Esophagus squamous epithelium (tissue), 5 donors: Measurements from ENCODE around the gene FAM98B. TPM values are rescaled to one million over a fixed set of nuclear protein-coding genes. Genes with fewer than 3 reads are reported as not detected.

Source experiments
- DNase-seq: peaks from one replicate; lab custom pipeline; 2025; lab: John Stamatoyannopoulos, UW
- H3K27ac ChIP-seq, 4 donors: fragments of 200-600 bp; sonication (generic); one replicate each; pipeline ENCODE4 v1.5.1; 2016 to 2019; ENCODE audit warnings: mild to moderate bottlenecking in 1 of 4
- H3K27me3 ChIP-seq, 4 donors: fragments of 200-600 bp; sonication (generic); 1 replicate in 3 of 4; 2 replicates in 1 of 4; pipeline versions ENCODE4 v1.5.1 to v1.6.0; 2017 to 2021; ENCODE audit warnings: antibody characterized with exemption in 1 of 4
- H3K36me3 ChIP-seq, 3 donors: fragments of 200-600 bp; sonication (generic); one replicate each; pipeline ENCODE4 v1.5.1; 2016 to 2019
- H3K4me1 ChIP-seq, 3 donors: fragments of 200-600 bp; sonication (generic); one replicate each; pipeline ENCODE4 v1.5.1; 2017 to 2019
- H3K4me3 ChIP-seq, 4 donors: fragments of 200-600 bp; sonication (generic); 1 replicate in 3 of 4; 2 replicates in 1 of 4; pipeline ENCODE4 v1.5.1; 2016 to 2019; ENCODE audit warnings: mild to moderate bottlenecking in 2 of 4, moderate library complexity in 1 of 4
- H3K9me3 ChIP-seq, 3 donors: fragments of 200-600 bp; sonication (generic); one replicate each; pipeline ENCODE4 v1.5.1; 2016 to 2019
- CTCF ChIP-seq, 6 experiments: fragments of 450-650 bp in 4 of 6; fragments of 200-600 bp in 2 of 6; sonication (generic) in 2 of 6; IDR thresholded peaks; one replicate each; pipeline ENCODE4 v1.5.1; 2016 to 2019; ENCODE audit warnings: antibody characterized with exemption in 6 of 6, mild to moderate bottlenecking in 4 of 6, moderate library complexity in 4 of 6
- POLR2A ChIP-seq, 4 donors: fragments of 450-650 bp; IDR thresholded peaks; one replicate each; pipeline ENCODE4 v1.6.1; 2017; ENCODE audit warnings: antibody characterized with exemption in 4 of 4, mild to moderate bottlenecking in 4 of 4, moderate library complexity in 3 of 4
- WGBS, 2 donors: methylation state at CpG; one replicate each; pipeline ENCODE4 v1.1.5; 2018; 5-methylcytosine and 5-hydroxymethylcytosine counted together
- intact Hi-C: fragments of 100-400 bp; cut with DNase I; formaldehyde crosslinking; loops from one replicate; pipeline ENCODE4 v1.15.0; 2022
- total RNA-seq, 4 donors: library from RNA; depleted of rRNA; stranded (reverse); fragments of >200 nt; gene quantifications; one replicate each; pipeline ENCODE4 v1.1.0, GENCODE V29; 2016
- donor health status: DM: yes; HTN: yes; CAD: no.

FAM98B gene
- total RNA-seq, 4 donors from 2014 or later = 5.6 to 10.9 (median 7.1) TPM

DNA sequence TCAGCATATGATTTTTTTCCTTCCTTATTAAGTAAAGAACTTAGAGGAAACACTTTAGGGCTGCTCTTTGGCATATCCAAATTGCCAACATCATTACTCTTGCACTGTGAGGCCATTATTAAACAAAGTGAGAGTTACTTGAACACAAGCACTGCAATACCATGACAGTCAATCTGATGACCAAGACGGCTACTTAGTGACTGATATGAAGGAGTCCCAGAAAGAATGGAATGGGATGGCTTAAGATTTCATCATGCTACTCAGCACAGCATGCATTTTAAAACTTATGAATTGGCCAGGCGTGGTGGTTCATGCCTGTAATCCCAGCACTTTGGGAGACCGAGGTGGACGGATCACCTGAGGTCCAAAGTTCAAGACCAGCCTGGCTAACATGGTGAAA is 55.2 kb downstream of the FAM98B start:
- Histone ChIP-seq H3K9me3 (no peaks in the 10 kb centered on the region), H3K4me1 (no peaks in the 10 kb centered on the region), H3K27me3 (peaks cover 0 to 23% (median 0%) of the 10 kb centered on the region in 4 donors), H3K36me3 (peaks cover 0 to 47% (median 0%) of the 10 kb centered on the region in 3 donors), H3K4me3 (no peak overlapping the region), H3K27ac (no peak overlapping the region)
- intact Hi-C loops = no loop called here
- no peak for DNase-seq
- TF ChIP-seq POLR2A (IDR thresholded peaks at IDR 0.05) = no peak
- TF ChIP-seq CTCF (IDR thresholded peaks at IDR 0.05) = no peak
- WGBS, 2 donors = 86 to 96% methylated on average over 3 to 4 of the region's 4 CpGs

GRCh38 chr15:38512901-38513300 is 59.0 kb downstream of the FAM98B start:
- Histone ChIP-seq H3K36me3 (peaks cover 0 to 51% (median 0%) of the 10 kb centered on the region in 3 donors), H3K4me3 (no peak overlapping the region), H3K27me3 (peaks cover 0 to 23% (median 2%) of the 10 kb centered on the region in 4 donors), H3K9me3 (no peaks in the 10 kb centered on the region), H3K4me1 (no peaks in the 10 kb centered on the region), H3K27ac (no peak overlapping the region)
- DNase-seq = no peak
- intact Hi-C loops = no loop called here
- no peak for TF ChIP-seq POLR2A (IDR thresholded peaks at IDR 0.05)
- TF ChIP-seq CTCF (IDR thresholded peaks at IDR 0.05) = no peak
- 100% methylated on average over 1 of the region's 1 CpG; no CpG with 5 or more reads in 1 of the 2 donors for WGBS, 2 donors

- Histone ChIP-seq H3K4me3 (no peak overlapping the region), H3K9me3 (no peaks in the 10 kb centered on the region), H3K27me3 (peaks cover 0 to 23% (median 2%) of the 10 kb centered on the region in 4 donors), H3K36me3 (peaks cover 0 to 60% (median 0%) of the 10 kb centered on the region in 3 donors), H3K27ac (no peak overlapping the region), H3K4me1 (no peaks in the 10 kb centered on the region)
- no peak for DNase-seq
- TF ChIP-seq POLR2A (IDR thresholded peaks at IDR 0.05) (no peak), CTCF (IDR thresholded peaks at IDR 0.05) (no peak)
- WGBS, 2 donors = 73 to 77% methylated on average over 1 to 2 of the region's 2 CpGs
- intact Hi-C loops = no loop called here
Measured at GRCh38 chr15:38514601-38515000, 60.7 kb downstream of the FAM98B start.

DNA sequence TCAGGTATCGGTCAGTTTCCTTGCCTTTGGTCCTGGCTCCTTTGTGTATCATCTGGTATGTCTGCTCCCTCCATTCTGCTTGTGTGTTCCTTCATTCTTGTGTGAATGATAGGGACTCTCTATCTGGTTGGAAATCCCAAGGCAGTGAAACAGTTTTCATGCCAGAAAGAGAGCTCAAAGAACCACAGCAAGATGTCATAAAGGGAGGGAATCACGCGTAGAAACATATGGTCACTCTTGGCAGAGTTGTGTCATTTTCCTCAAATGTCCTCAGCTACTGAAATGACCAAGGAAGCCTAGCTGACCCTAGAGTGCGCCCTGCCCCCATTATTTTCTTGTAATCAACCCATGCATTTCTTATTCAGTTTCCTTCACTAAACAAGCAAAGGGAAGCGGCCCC is 62.7 kb downstream of the FAM98B start:
- Histone ChIP-seq H3K4me3 (no peak overlapping the region), H3K27me3 (peaks cover 0 to 17% (median 2%) of the 10 kb centered on the region in 4 donors), H3K36me3 (peaks cover 0 to 44% (median 0%) of the 10 kb centered on the region in 3 donors), H3K9me3 (no peaks in the 10 kb centered on the region), H3K4me1 (no peaks in the 10 kb centered on the region), H3K27ac (no peak overlapping the region)
- no peak for TF ChIP-seq CTCF (IDR thresholded peaks at IDR 0.05)
- TF ChIP-seq POLR2A (IDR thresholded peaks at IDR 0.05) = no peak
- 82 to 88% methylated on average over 5 of the region's 5 CpGs for WGBS, 2 donors
- no peak for DNase-seq
- intact Hi-C loops = no loop called here

- intact Hi-C loops = no loop called here
- Histone ChIP-seq H3K4me1 (no peaks in the 10 kb centered on the region), H3K27ac (no peak overlapping the region), H3K9me3 (no peaks in the 10 kb centered on the region), H3K4me3 (no peak overlapping the region), H3K36me3 (peaks cover 0 to 36% (median 0%) of the 10 kb centered on the region in 3 donors), H3K27me3 (peaks cover 0 to 9% (median 2%) of the 10 kb centered on the region in 4 donors)
- no peak for DNase-seq
- 66 to 73% methylated on average over 2 of the region's 2 CpGs for WGBS, 2 donors
- TF ChIP-seq CTCF (IDR thresholded peaks at IDR 0.05) (no peak), POLR2A (IDR thresholded peaks at IDR 0.05) (no peak)
Measured at GRCh38 chr15:38517312-38517975, 63.5 kb downstream of the FAM98B start.
